Stimulated activated CD8-positive, alpha-beta memory T cell treated with anti-CD3 and anti-CD28 coated beads, Interleukin-2, amount 100 ng/mL, for 48 hours (primary cell): ENCODE data around the gene ANXA6.
"Not testable (repeated sequence)": the region's sequence is repeated elsewhere in the genome, so short reads cannot be mapped to it uniquely, and the experiment has no call there.

Source experiments
- DNase-seq, 2 donors: peaks; one replicate each; pipeline ENCODE4 v3.0.0-alpha.2; 2020; ENCODE audit warnings: low read depth in 2 of 2

ANXA6 gene

DNA sequence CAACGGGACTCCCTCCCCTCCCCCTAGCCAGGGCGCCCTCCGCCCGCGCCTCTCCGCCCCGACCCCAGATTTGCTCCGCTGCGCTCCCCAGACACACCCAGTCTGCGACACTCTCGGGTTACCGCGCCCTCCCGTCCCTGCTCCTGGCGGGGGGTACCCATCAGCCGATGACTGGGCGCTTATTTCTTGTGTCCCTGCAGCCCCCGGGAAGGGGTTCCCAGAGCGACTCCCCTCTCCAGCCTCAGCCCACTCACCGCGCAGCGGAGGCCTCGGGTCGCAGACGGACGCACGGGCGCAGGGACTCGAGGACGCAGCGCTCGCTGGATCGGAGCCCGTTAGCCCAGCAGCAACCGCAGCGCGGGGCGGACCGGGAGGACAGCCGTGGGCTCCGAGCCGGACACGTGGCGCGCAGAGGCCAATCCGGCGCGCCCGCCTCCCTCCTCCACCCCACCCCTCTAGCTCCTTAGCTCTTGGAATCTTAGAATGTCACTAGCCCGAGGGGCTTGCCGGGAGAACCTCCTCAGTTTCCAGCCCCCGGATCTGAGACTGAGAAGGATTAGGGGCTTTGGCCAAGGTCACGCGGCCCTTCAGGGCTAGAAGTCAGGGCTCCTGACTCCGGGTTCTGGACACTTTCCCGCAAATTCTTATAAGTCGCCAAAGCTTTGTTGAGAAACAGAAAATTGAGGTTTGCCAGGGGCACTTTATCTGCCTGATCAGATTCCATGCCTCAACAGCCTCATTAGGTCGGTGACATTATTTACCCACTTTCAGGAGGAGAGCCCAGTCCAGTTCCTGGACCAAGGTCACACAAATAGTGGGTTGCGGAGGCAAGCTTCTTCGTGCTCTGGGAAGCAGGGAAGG, at the start of gene ANXA6:
Gene ANXA6 (minus strand): TSS at position 354 of the 861 bp plus-strand sequence. CDS start 9,878 bp downstream, outside the sequence.
- peak; percentile 52 to 60 for DNase-seq

DNA sequence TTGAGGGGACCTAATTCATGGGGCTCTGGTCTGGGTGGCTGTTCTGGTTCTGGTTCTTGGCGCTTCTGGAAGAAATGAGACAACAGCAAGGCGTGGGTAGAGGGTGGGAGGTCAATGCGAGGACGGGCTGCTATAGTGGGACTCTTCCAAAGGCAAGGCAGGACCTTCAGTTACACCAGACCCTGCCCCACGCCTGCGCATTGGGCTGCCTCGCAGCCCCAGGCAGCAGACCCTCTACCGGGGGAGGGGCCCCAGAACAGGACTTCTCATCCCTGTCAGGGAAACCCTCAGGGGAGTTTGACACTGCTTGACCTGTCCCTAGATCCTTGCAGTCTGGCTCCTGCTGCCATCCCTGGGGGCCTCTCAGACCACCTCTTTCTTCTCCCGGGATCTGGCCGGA, 47.8 kb upstream of the ANXA6 start:
- no peak for DNase-seq

DNA sequence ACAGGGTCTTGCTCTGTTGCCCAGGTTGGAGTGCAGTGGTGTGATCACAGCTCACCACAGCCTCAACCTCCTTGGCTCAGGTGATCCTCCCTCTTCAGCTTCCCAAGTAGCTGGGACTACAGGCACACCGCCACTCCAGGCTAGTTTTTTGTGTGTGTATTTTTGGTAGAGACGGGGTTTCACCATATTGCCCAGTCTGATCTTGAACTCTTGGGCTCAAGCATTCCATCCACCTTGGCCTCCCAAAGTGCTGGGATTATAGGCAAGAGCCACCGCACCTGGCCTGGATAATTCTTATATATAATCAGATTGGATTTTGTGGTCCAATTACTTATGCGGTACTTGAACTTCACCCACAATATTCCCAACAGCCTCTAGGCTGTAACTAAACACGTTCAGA, 46.5 kb upstream of the ANXA6 start:
- DNase-seq, result no peak

DNA sequence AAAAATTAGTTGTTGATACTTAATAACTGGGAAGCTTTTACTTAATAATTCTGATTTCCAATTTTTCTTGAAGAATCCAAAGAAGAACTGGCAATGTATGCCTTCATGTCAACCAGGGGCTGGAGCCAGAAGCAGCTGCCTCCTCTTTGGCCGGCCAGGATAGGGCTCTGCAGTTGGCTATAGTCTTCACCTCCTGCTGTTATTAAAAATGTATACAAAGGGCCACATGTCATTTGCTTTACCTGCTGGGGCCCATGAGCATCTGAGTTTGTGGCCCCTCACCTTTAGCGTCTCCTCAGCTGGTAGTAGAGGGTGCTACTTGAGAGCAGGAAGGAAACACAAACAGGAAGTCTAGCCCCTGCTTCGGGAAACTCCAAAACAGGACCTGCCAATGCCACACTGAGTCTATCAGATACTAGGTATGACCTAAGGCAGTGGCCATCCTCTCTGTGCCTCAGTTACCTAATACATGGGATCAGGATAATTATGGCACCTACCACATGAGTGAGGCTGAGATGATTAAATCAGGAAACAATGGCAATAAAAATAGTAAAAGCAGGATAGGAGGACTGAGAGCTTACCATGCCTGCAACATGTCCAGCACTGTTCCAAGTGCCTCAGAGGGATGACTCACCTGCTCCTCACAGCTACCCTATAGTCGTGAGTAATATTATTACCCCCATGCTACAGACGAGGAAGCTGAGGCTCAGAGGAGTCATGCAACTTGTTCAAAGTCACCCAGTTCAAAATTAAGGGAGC, 45.0 kb upstream of the ANXA6 start:
- no peak for DNase-seq

DNA sequence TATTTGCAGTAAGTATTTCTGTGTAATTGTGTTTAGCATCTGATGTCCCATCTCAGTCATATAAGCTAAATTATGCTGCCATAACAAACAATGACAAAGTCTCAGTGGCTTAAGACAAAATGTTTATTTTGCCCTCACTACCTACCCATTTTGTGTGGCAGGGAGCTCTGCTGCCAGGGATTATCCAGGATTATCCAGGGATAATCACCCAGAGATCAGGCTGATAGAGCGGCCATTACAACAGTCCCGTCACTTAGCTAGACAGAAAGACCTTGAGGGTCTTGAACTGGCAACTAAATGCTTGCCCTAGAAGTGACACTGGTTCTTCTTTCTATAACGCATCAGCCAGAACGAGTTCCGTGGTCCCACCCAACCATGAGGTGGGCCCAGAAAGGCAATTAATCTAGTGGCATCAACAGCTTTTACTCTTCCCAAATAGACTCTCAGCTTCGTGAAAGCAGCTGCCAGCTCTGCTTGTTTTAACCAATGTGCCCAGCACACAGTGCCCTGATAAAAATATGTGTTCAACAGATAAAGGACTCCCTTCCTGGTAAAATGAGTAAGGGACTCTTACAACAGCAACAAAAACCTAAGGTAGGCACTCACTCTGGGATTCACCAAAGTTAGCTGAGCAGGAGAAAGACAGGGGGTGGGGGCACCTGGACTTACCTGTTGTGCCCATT, 43.5 kb upstream of the ANXA6 start:
- DNase-seq, result no peak

DNA sequence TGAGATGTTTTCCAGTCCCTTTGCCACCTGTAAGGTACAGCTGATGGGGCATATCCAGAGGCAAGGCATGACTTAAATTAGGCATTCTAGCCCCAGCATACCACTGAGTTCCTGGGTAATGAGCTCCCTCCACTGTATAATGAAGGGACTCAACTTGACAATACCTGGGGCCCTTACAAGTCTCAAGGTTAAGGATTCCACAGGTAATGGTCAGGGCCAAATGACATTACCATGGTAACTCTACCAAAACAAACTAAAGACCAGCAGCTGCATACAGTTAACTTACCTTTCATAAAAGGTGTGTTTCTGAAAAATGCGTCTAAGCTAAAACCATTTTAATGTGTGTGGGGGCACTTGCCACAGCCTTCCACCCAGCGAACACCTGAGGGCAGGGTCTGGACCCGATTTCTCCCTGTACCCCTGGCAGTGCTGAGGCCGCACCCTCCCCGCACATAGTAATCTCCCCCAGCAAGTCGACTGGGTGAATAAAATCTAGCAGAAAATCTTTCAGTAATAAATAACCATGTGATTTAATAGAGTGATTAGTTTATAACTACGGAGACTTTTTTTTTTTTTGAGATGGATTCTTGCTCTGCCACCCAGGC, 42.1 kb upstream of the ANXA6 start:
- DNase-seq, result no peak

DNA sequence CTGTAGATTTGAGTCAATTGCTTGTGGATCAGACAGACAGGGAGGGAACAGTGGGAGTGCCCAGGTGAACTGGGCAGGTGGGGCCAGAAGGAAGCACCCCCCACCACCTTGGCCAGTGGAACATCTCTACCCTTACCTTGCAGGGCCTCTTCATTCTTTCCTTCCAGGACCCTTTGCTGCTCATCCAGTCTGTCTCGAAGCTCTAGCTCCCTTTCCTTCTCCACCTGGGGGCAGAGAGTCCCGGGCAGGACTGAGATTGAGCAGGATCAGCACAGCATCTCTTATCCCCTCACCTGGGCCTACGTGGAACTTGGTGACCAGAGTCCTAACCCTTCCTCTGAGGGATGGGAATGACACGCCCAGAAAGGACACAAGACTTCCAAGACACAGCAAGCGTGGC, 41.3 kb upstream of the ANXA6 start:
- no peak for DNase-seq

DNA sequence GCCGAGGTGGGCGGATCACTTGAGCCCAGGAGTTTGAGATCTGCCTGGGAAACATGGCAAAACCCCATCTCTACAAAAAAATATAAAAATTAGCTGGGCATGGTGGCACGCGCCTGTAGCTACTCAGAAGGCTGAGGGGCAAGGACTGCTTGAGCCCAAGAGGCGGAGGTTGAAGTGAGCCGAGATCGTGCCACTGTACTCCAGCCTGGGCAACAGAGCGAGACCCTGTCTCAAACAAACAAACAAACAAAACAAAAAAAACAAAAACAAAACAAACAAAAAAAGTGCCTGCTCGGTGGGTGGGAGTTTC, 39.7 kb upstream of the ANXA6 start:
- DNase-seq, result not testable (repeated sequence)

DNA sequence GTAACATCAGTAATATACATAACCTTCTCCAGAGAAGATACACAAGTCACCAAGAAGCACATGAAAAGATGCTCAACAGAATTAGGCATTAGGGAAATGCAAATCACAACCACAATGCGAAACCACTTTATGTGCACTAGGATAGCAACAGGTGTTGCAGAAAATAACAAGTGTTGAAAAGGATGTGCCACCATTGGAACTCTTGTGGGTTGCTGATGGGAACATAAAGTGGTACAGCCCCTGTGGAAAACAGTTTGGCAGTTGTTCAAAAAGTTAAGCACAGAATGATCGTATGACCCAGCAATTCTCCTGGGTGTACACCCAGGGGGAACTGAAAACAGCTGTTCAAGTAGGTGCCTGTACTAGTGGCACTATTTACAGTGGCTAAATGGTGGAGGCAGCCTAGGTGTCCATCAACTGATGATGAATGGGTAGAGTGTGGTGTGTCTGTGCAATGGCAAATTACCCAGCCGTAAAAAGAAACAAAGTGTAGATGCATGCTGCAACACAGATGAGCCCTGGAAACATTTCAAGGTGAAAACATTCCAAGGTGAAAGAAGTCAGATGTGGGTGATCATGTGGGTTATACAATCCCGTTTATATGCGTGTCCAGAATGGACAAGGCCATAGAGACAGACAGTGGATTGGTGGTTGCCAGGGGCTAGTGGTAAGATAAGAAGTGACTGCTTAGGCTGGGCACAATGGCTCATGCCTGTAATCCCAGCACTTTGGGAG, 39.1 kb upstream of the ANXA6 start:
- no peak for DNase-seq

DNA sequence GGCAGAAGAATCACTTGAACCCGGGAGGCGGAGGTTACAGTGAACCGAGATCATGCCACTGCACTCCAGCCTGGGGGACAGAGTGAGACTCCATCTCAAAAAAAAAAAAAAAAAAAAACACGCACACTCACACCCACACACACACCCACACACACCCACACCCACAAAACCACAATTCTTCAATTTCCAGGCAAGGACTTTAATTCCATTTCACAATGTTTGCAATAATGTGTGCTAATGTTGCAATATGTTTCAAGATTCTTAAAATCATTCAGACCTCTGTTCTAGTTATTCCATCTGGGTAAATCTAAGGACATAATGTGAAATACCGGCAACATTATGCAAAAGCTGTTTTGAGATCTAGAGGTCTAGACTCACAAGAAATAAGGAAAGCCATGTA, 38.0 kb upstream of the ANXA6 start:
- DNase-seq, result no peak

DNA sequence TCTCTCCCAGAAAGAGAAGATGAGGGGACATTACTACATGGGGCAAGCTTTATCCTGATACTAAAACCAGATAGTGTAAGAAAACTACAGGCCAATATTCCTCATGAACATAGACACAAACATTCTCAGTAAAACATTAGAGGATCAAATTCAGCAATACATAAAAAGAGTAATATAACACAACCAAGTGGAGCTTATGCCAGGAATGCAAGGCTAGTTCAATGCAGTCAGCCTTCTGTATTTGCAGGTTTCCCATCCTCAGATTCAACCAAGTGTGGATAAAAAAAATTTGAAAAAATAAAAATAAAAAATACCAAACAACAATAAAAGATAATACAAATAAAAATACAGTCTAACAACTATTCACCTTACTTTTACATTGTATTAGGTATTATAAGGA, 35.0 kb upstream of the ANXA6 start:
- no peak for DNase-seq

DNA sequence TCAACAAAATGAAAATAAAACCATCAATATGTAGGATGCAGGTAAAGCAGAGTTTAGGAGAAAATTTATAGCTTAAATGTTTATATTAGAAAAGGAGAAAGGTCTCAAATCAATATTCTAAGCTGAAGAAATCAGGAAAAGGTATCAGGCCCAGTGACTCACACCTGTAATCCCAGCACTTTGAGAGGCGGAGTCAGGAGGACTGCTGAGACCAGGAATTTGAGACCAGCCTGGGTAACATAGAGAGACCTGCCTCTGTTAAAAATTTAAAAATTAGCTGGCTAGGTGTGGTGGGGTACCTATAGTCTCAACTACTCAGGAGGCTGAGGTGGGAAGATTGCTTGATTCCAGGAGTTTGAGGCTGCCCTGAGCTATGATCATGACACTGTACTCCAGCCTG, 34.1 kb upstream of the ANXA6 start:
- DNase-seq, result no peak

DNA sequence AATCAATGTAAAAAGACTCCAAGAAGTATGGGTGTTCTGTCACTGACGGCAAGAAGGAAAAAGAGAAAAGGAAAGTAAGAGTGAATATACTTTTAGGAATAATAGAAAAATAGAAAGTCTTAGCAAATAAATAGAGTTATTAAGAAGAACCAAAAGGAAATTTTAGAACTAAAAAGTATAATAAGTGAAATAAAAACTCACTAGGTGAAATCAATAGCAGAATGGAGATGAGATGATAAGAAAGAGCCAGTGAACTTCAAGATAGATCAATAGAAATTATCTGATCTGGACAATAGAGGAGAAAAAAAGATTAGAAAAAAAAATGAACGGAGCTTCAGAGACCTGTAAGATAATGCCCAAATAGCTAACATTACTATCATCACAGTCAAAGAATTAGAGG, 31.6 kb upstream of the ANXA6 start:
- DNase-seq, result no peak

DNA sequence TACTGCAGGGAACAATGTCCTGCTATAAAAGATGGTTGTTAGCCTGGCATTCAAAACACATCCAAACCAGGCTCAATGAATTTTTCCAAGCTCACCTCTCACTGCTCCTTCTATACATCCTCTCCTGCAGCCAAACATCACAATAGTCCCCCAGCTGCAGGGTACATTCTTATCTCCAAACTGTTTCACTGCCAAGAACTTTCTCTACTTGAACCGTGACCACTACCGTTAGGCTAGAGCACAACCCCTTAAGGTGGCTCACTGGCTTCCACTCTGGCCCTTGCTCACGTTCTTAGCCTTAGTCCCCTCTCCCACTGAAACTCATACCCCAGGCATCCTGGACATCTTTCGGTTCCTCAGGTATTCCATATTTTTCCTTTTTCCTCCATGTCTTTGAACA, 29.0 kb upstream of the ANXA6 start:
- DNase-seq, result no peak

DNA sequence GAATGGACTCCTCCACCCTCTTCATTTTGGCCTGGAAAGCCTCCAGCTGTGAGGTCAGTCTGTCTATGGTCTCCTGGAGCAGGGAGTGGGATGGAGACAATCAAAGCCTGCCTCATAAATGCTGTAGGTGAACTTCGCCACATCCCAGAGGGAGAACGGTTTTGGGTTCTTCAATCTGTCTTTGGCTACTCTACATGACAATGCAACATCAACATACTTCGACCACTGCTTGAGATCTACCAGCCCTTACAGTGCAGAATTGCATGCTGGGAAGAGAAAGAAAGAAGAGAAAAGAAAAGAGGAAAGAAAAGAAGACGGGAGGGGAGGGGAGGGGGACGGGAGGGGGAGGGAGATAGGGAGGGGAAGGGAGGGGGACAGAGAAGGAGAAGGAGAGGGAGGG, 28.5 kb upstream of the ANXA6 start:
- no peak for DNase-seq

DNA sequence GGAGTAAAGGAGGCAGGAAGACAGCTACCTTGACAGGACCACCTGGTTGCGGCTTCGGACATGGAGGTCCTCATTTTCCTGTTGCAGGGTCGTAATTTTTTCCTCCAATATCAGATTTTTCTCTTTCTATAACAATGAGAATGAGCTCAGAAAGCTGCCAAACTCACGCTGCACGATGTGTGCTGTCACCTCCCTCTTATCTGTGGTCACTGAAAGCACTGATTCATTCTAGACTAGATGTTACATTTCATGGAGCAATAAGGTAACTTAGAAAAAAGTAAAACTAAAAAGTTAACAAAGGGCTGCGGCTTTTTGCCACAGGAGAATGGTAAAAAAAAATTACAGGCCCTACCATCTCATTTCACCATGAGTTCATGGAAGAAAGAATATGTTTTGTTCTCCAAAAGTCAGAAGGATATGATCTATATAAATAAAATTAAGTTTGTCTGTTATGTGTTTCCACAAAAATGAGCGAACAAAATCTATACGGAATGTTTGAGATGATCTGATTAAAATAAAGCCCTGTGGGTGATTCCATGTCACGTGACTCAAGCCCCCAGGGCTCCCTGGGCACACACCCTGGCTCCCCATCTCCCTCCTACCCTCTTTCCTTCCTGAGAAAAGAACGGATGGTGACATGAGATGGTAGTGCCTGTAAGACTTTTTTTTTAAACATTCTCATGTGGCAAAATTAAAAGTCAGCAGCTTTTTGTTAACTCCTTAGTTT, 26.9 kb upstream of the ANXA6 start:
- no peak for DNase-seq

DNA sequence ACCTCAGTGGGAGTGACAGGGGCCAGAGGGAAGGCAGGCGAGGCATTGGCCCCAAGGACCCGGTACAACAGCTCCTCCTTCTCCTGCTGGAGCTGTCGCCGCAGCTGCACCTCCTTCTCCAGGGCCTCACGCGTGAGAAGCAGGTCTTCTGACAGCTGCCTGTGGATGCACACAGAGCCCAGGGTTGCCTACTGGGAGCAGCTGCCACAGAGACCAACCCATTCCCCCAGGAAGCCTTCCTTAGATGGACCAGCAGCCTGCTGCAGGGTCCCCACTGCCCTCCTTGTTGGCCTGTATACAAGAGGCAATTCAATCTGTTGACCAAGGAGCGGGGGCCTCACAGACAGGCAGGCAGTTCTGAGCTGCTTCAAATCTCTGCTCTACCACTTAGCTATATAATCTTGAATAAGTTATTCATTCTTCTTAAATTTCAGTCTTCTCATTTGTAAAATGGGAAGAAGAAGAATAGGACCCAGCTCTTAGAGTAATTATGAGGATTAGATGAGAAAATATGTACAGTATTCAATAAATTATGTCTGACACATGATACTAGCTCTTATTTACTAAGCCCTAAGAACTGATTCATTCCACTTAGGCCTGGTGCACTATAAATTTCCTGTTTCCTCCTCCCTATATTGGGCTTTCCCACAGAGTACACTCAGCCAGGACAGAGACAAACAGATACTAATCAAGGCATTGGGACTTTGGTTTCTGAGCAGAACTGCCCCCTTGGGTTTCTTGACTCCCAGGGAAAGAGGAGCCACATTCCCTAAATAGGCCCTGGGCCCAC, 26.1 kb upstream of the ANXA6 start:
- DNase-seq, result no peak

DNA sequence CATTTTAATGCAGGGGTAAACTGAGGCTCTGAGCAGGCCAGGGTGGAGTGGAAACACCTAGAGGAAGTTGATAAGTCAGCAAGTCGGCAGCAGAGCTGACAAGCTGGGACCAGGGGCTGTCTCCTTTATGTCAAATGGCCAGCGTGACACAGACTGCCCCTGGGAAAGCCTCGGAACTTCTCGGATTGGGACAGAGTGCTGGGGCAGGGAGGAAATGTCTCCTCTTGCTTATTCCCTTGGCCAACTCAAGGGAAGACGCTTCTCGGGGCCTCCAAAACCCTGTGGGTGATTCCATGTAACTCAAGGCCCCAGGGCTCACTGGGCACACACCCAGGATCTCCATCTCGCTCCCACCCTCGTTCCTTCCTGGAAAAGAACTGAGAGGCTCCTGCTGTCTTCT, 25.4 kb upstream of the ANXA6 start:
- DNase-seq, result no peak

DNA sequence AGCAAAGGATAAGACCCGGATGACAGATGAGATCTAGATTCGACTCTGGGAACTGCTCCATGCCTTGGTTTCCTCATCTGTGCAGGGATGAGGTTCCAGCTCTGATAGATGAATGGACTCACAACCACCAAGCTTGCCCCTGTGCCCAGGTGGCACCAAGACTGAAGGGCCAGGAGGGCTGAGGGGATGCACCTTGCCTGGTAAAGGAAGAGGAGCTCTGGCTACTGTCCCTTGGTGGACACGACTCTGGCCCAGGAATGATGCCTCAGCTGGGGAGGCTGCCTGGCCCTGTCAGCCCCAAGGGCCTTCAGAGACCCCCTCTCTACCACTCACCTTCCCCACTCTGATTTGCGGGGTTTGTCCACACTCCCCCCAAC, 24.9 kb upstream of the ANXA6 start:
- no peak for DNase-seq

DNA sequence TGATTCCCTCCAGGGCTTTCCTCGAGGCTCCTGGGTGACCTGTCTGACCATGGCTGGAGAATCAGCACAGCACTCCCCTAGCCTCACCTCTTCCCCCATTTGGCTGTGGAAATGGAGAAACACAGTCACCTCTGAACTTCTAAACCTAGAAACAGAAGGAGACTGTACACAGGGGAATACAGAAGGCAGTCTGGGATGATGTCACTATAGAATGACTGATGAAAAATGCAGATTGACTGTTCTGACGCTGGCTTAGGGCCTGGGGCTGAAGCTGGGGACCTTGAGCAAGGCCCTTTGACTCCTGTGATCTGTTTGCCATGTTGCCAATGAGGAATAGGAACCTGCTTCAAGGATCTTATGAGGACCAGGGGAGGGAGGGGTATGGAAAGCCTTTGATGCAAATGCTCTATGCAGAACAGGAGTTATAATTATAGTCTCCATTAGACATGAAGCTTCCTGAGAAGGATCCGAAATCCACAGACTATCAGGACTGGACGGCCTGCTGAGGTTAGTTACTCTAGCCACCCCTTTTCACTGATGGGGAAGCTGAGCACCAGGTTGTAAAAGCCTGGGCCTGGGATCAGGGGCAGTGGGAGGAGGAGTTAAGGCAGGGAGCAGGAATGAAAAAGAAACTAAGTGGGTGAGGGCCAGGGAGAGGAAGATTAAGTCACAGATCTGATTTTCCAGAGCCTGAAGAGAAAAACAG, 24.4 kb upstream of the ANXA6 start:
- DNase-seq, result no peak
